Kasumi-1 (cell line): ENCODE measurements around the gene ASB5.
"Not testable (repeated sequence)": the region's sequence is repeated elsewhere in the genome, so short reads cannot be mapped to it uniquely, and the experiment has no call there.

Experiments
- DNase-seq, 2 experiments: peaks; one replicate each; lab custom pipeline; 2025; lab: John Stamatoyannopoulos, UW

Gene ASB5, protein sequence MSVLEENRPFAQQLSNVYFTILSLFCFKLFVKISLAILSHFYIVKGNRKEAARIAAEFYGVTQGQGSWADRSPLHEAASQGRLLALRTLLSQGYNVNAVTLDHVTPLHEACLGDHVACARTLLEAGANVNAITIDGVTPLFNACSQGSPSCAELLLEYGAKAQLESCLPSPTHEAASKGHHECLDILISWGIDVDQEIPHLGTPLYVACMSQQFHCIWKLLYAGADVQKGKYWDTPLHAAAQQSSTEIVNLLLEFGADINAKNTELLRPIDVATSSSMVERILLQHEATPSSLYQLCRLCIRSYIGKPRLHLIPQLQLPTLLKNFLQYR

DNA sequence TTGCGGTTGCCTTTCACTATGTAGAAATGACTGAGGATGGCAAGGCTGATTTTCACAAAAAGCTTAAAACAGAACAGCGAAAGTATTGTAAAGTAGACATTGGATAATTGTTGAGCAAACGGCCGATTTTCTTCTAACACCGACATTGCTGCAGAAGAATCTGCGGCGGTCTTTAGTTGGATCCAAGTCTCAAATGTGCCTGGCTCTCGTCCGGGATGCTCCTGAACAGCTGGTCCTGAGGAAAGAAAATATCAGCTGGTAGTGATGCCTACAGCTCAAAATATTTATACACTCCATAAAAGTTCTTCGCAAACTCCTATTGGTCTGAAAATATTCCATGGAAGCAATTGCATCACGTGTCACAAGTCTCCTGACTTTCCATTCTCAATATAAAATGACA lies at the start of gene ASB5:
ASB5 (minus strand) TSS at position 260 of the 400 bp plus-strand sequence; CDS start at position 146, 114 bp downstream.
- DNase-seq = no peak

DNA sequence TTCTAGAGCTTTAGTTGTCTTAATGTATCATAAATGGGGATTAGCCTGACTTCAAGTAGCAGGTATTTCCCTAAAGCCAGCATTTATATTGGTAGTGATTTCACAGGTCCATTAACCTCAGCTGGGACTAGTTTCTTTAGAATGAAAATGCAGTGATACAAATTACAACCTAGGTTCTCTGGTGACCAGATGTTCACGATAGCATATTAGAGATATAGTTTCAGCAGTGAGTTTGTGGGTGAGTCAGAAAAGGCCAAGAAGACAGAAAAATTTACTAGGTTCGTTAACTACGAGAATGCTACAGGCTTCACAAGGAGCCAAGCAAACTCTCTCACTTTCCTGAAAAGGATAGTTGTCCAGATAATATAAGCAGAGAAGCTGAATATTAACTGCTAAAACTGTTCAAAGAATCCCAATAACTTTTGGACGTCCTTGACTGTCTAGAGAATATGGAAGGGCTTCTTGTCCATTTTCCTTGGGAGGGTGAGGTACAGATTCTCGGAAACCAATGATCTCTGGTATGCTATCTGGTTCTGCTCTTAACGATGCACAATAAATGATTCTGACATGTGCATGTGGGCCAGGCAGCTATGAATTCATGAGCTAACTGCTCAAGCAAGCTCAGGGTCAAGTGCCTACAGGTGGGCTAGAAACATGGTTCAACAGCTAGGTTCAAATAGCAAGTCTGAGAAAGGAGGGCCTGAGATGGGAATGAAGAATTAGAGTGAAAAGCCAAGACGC lies 44.7 kb upstream of the ASB5 start:
- DNase-seq = no peak

DNA sequence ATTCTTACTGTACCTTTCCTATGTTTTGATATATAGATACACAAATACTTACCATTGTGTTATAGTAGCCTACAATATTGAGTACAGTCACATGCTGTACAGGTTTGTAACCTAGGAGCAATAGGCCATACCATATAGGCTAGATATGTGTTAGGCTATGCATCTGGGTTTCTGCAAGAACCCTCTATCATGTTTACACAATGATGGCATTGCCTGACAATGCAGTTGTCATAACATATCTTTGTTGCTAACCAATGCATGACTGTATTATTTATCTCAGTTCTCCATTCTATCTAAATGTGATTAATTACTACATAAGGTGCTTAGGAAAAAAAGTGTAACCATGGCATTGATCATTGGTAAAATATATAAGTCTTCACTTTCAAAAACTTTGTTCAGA lies 40.8 kb upstream of the ASB5 start:
- no peak for DNase-seq

DNA sequence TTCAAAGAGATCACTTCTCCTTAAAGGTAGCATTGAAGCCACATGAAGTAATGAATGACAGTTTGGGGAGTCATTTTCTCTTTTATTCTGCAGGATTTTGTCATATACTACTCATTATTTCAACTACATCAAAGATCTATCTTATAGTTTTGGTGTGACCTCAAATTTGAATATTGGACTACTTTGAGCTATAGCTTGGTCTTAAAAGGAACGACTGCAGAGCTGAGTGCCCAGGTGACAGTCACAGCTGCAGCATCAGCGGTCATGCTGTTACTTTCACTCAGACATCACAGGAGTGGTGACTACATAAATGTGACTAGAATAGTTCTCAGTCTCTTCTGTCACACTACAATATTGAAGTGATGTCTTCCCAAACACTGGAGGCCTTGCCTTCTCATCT lies 40.0 kb upstream of the ASB5 start:
- no peak for DNase-seq

DNA sequence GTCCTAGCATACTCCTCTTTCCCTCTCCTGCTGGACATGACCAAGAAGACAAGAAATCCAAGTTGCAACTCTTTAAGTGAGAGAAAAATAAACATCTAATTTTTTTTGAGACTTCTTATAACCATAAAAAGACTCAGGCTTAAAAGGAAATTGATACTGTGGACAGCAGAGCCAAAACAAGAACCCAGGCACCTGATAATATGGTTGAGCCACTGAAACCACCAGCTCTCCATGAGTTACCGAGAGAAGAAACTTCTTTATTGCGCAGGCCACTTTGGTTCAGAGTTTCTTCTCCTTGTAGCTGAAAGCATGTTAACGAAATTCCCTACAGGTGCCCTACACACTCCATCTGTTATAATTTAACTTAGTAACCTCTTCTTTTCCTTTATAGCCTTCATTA lies 39.4 kb upstream of the ASB5 start:
- DNase-seq = no peak

DNA sequence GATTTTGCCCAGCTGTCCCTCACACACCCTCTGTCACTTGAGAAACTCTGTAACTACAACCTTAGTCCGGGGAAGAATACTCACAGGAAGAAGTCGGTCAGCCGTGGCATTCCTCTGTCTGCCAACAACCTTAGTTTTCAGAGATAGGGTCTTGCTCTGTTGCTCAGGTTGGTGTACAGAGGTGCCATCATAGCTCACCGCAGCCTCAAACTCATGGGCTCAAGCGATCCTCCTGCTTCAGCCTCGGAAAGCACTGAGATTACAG lies 38.6 kb upstream of the ASB5 start:
- DNase-seq = no peak

DNA sequence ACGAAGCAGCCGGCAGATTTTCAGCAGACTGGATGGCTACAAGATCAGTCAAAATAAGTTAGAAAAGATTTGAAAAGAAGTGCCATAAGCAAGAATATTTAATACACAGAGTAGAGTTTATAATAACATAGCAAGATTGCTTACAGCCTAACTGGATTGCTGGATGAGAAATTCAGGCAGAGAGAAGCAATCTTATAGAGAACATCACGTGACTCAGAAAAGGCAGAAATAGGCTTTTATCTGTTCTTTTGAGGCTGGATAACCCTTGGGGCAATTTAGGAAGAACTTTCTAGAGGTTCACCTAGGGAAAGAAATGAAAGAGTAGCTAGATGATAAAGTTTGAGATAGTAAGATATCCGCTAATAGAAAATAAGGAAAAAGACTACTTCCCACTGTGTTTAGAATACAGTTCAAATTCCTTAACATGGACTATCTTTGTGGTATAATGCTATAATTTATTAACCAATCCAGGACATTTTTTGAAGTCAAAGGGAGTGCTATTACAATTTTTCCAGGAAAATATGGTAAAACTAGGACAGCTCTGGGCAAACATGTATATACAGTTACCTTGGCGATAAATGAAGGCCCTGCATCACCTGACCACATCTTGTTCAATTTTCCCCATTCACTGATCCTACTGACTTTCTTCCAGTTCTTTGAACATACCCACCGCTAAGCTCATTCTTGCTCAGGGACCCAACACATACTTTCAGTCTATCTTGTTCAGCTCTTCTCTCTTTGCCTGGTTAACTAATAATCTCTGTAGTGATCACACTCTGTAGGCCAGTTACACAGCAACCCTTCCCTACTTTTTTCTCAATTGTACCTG lies 38.0 kb upstream of the ASB5 start:
- DNase-seq = no peak

DNA sequence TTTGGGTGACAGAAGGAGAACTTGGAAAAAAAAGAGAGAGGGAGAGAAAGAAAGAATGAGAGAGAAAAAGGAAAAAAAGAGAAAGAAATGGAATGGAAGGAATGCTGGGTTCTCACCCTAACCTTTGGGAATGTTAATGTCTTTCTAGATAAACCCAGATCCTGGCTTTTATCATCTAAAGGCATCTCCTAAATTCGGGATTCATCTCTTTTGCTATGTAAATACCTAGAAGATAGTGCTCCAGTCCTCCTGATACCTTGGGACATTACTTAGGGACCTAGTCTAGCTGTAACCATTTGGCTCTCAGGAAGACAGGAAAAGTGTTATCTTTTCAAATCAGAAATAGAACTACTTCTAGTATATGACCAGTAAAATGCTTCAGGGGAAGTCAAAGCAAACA lies 34.9 kb upstream of the ASB5 start:
- DNase-seq = no peak

DNA sequence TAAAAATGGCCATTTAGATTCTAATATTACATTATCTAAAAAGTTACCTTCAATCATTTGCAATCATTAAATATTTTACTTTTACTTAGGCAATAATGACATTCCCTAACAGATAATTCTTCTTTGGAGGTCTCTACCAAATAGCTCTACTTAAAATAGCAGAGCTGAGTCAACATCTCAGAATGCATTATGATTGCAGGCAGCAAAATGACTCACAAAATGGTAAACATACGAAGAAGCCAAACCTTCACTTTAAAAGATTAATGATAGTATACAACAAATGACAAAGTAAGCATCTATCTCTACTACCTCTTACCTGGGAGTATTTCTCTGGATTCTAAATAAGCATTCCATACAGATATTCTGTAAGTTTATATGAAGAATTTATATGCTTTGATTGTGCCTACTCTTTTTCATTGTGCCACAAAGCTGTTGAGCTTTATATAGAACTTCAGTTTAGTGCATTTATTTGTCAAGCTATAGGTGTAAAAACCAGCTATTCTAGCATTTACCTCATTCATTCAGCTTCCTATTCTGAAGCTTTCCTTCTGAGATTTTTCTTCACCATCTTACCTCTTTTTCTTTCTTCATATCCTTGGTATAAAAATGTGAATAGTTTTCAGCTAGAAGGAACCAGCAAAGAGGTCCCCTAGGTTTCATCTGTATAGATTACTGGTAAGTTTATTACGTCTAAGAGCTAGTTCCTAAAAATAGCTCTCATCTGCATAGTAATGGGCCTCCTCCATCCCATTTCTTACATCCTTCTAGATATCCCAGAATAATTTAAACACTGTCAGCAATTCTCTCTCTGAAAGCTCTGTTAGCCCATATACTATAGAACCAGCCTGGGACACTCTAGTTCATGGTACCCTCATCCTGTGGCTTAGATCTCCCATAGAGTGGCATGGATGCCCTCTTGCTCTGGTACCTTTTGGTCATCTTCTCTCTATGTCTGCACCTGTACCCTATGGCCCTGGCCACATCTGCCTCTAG lies 33.6 kb upstream of the ASB5 start:
- no peak for DNase-seq

DNA sequence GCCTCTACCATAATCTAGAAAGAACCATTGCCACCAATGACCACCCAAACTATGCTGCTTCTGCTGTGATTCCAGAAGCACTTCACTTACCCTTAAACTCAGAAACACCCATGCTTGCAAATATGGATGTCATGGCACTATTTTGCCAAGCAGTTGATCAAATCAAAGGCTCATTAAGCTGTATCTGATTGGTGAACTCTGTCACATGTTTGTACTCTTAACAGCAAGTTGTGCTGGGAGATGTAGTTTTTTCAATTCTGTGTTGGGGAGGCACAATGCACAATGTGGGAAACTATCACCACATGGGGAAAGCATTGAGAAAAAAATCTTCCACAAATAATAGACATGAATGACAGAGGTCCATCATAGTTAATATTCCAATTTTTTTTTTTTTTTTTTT lies 31.5 kb upstream of the ASB5 start:
- no peak for DNase-seq

DNA sequence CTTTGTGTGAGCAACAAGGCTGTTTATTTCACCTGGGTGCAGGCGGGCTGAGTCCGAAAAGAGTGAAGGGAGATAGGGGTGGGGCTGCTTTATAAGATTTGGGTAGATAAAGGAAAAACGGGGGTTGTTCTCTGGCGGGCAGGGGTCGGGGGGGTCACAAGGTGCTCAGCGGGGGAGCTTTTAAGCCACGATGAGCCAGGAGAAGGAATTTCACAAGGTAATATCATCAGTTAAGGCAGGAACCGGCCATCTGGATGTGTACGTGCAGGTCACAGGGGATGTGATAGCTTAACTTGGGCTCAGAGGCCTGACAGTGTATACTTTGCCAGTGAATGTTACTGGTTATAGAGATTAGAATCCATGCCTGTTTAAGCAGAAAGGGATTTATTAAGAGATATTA lies 31.0 kb upstream of the ASB5 start:
- no peak for DNase-seq

DNA sequence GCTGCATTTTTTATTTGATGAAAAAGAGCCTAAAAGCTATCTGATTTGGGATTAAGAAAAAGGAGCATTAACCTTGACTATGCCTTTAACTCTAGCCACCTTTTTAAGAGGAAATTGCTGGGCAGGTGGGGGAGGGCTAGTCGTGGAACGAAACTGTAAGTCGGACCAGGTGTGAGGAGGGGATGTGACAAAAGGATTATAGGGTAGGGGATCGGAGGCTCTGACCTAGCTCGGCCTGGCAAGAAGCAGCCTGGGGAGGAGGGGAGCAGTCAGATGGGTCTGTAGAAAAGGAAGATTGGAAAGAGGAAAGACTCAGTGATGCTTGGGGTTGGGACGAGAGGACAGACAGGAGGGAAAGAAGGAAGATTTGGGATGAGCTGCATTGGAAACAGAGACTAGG lies 29.6 kb upstream of the ASB5 start:
- DNase-seq = no peak

DNA sequence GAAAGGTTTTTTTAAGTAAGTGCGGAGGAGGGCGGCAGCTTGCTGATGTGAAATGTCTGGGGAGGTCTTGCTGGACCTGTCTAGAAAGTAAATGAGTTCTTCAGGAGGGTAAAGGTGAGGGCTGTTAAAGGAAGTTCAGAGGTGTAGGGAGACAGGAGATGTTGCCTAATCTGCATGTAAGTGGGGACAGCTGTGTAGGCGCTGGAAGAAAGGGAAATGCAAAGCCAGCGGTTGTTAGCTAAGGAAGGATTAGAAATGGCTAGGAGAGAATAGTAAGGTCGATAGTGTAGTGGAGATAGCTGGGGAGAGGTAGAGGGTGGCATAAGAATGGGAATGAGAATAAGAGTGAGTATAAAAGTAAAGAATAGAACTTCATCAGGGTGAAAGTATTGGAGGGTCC lies 26.9 kb upstream of the ASB5 start:
- DNase-seq = not testable (repeated sequence)

DNA sequence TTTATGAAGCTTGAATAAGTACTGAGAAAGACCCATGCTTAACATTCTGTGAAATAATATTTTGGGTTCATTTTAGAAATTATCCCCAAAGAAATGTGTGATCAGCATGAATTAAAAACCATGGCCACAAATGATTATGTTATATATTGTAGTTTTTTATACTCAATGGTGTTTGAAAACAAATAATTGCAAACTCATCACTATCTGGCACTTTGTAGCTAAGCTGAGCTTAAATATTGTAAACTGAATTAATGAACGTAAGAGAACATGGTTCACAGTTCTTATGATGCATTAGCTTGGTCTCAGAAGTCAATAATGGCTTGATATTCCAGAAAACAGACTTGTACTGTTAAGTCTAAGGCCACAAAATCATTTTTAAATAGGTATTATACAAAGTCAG lies 24.6 kb upstream of the ASB5 start:
- DNase-seq = no peak

DNA sequence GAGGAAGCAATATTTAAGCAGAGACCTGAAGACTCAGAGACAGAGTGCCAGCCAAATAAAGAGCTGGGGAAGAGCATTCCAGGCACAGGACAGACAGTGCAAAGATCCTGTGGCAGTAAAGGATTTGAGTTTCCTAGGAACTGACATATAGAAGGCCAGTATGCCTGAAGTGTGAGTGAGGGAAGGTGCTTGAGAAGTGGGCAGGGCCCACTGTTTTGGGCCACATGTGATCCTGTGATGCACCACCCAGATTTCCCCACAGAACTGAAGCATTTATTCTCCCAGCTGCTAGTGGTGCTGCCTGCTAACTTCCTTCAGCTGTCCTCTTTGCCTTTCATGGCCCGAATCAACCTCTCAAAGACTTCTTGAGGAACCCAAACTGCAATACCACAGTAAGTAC lies 23.9 kb upstream of the ASB5 start:
- no peak for DNase-seq

DNA sequence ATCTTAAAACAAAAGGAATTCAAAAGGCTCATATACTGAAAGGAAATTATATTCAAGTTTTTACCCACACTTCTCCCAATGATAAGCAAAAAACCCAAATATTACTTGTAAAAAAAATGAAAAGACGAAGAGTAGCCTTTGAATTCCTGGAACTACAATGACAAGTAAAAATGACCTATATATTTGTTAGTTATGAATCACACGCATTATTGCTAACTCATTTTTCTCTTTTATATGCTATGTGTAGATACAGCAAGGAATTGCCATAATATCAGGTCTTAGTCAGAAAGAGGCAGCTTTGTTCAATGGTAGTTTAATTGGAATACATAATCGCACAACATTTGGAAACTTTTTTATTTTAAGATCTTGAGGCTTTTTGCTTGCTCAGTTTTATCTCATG lies 22.7 kb upstream of the ASB5 start:
- no peak for DNase-seq

DNA sequence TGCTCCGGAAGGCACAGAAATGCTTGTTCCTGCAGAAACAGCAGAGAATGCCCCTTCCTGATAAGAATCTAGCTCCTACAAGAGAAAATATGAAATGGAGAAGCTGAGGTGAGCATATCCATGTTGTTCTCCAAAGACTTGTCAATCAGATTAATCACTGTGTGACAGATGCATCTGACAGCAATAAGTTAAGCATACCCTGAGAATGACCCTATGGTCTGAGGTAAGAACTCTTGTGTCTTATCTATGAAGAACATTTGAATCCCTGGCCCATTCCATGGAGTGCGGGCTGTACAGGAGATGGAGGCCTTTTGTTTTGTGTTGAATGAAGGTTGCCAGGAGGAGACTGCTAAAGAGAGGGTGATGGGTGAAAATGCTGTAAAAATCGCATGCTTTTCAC lies 21.5 kb upstream of the ASB5 start:
- DNase-seq = no peak

DNA sequence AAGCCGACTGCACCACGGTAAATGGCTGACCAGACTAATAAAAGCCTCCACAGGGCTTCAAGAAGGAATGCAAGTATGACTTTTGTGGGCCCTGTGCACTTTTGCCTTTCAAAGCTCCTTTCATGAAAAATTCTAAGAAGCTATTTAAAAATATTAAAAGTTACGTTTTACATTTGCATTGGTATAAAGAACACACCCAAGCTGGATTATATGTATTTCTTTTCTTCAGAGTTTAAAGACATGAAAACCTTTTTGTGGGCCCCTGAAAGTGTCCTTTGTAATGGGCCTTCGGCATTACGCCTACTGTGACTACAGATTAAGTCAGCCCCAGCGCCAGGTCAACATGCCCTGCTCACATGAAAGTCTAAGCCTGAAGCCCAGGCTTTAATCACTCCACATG lies 20.5 kb upstream of the ASB5 start:
- DNase-seq = no peak

DNA sequence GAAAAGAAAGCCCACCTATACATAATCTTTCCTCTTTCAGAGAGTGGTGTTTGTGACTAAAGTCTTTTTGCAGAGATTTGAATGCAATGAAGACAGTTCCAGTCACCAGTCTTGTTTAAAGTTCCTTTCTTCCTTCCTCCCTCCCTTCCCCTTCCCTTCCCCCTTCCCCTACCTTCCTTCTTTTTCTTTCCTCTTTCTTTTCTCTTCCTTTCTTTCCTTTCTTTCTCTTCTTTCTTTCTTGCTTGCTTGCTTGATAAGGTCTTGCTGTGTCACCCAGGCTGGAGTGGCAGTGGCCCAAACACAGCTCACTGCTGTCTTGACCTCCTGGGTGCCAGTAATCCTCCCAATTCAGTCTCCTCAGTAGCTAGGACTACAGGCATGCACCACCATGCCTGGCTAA lies 19.0 kb upstream of the ASB5 start:
- DNase-seq = no peak

DNA sequence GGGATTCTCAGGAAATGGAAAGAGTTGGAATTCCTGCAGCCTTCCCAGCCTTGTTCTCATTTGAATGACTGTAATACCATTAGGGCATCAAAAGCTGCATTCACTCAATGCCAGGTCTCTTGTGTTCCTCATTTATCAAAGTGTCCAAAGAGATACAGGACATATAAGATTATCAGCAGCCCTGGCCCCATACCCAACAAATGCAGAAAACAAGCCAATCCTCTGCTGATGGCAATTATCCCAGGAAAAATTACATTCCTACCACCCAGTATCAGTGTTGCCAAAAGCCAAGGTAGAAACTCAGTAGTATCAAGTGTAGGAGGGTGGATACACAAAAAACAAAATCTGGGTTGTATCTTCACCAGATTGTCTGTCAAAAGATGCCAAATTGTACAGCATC lies 18.5 kb upstream of the ASB5 start:
- DNase-seq = no peak

DNA sequence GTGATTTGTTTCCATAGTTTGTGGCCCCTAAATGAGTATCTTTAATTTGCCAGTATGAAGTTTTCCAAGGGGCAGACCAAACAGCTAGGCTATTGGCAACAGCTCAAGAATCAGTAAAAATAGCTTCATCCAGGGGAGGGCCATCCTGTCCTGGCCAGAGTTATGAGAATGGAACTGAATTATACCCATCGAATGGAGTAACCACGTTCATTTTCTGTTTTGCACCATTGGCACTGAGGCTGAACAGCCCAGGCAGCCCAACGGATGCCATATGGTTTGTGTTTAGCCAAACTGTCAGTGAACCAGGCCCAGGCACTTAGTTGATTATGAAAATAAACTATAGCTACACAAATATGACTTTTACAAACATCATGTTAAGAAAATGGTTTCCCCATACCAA lies 17.7 kb upstream of the ASB5 start:
- no peak for DNase-seq

DNA sequence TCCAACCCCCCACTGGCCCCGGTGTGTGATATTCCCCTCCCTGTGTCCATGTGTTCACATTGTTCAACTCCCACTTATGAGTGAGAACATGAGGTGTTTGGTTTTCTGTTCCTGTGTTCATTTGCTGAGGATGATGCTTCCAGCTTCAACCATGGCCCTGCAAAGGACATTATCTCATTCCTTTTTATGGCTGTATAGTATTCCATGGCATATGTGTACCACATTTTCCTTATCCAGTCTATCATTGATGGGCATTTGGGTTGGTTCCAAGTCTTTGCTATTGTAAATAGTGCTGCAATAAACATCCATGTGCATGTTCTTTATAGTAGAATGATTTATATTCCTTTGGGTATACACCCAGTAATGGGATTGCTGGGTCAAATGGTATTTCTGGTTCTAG lies 10.5 kb upstream of the ASB5 start:
- DNase-seq = not testable (repeated sequence)
